Left renal pelvis (tissue), 4 donors: ENCODE results near the gene CNTRL. TPM values are rescaled to one million over a fixed set of nuclear protein-coding genes. Genes with fewer than 3 reads are reported as not detected.
"Not testable (repeated sequence)": the region's sequence is repeated elsewhere in the genome, so short reads cannot be mapped to it uniquely, and the experiment has no call there.

Source experiments
- DNase-seq, 4 donors: peaks; one replicate each; pipeline ENCODE4 v3.0.0-alpha.2; 2013; ENCODE audit warnings: low read depth in 4 of 4, low spot score in 3 of 4
- polyA plus RNA-seq, 4 donors: library from polyadenylated mRNA; unstranded; fragments of 120-200 nt; gene quantifications; one replicate each; pipeline ENCODE4 v1.2.1, GENCODE V29; 2013; ENCODE audit not compliant: insufficient read length in 4 of 4

The CNTRL gene
- polyA plus RNA-seq, 4 donors = 30.4 to 36.7 (median 32.7) TPM

DNA sequence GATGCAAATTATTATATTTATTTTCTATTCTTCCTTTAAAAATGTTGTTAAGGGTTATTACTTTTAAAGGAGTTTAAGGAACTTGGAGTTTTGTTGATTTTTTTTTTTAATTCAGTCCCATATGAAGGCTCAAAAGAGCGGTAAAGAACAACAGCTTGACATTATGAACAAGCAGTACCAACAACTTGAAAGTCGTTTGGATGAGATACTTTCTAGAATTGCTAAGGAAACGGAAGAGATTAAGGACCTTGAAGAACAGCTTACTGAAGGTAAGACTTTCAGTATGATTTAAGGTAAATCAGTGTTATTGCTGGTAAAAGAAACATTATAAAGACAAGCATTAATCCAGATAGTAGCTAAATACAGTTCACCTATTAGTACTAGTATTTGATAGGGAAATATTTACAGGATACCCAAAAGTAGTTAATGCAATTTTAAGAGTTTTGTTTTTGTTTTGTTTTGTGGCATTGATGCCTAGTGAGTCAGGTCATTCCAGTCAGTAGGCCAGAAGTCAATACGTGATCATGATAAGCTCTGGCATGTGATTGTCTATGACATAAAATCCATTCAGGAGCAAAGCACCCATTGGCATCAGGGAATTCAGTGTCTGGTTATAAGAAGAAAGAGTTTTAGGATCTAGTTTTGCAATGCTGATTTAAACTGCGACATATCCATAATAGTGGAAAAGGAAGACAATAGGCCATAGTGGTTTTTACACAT lies 49.2 kb downstream of the CNTRL start:
- no peak for DNase-seq

DNA sequence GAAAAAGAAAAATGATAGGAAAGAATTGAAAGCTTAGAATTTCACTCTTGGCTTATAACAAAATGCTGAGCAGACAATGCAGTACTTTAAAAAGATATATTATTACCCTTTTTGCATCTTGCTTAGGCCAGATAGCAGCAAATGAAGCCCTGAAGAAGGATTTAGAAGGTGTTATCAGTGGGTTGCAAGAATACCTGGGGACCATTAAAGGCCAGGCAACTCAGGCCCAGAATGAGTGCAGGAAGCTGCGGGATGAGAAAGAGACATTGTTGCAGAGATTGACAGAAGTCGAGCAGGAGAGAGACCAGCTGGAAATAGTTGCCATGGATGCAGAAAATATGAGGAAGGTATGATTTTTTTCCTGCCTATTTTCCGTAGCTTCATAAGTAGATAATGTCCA lies 50.8 kb downstream of the CNTRL start:
- no peak for DNase-seq

DNA sequence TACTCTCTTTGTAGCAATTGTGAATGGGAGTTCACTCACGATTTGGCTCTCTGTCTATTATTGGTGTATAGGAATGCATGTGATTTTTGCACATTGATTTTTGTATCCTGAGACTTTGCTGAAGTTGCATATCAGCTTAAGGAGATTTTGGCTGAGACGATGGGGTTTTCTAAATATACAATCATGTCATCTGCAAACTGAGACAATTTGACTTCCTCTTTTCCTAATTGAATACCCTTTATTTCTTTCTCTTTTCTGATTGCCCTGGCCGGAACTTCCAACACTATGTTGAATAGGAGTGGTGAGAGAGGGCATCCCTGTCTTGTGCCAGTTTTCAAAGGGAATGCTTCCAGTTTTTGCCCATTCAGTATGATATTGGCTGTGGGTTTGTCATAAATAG lies 54.6 kb downstream of the CNTRL start:
- DNase-seq = not testable (repeated sequence)

DNA sequence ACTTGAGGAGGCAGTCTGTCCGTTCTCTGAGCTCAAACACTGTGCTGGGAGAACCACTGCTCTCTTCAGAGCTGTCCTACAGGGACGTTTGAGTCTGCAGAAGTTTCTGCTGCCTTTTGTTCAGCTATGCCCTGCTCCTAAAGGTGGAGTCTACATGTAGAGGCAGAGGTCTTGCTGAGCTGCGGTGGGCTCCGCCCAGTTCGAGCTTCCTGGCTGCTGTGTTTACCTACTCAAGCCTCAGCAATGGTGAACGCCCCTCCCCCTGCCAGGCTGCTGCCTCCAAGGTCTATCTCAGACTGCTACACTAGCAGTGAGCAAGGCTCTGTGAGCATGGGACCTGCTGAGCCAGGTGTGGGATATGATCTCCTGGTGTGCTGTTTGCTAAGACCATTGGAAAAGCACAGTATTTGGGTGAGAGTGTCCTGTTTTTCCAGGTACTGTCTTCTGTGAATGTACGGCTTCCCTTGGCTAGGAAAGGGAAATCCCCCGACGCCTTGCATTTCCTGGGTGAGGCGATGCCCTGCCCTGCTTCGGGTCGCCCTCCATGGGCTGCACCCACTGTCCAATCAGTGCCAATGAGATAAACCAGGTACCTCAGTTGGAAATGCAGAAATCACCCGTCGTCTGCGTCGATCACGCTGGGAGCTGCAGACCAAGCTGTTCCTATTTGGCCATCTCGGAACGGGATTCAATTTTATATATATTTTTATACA lies 58.5 kb downstream of the CNTRL start:
- no peak for DNase-seq

DNA sequence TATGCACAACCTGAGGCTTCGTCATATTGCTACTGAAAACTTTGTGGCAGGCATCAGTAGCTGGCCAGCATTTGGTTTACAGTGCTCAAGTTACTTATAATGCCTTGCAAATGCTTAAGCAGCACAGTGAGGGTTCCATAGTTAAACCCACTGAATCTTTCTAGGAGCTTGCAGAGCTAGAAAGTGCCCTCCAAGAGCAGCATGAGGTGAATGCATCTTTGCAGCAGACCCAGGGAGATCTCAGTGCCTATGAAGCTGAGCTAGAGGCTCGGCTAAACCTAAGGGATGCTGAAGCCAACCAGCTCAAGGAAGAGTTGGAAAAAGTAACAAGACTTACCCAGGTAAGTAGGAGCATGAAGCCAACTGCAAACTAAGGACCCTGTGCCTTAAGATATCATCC lies 60.9 kb downstream of the CNTRL start:
- DNase-seq = no peak

DNA sequence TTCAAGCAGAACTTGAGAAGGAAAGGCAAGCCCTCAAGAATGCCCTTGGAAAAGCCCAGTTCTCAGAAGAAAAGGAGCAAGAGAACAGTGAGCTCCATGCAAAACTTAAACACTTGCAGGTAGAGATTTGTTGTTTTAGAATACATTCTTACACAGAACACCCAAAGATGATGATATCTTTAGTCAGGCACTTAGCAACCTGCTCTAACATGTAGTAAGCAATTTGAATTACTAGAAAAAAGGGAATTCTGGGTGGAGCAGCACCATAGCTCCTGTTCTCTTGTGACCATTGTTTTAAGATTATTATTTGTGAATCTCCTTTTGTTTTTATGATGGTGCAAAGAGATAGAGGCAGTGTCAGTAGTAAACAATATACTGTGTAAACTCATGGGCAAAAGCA lies 63.8 kb downstream of the CNTRL start:
- DNase-seq = no peak

DNA sequence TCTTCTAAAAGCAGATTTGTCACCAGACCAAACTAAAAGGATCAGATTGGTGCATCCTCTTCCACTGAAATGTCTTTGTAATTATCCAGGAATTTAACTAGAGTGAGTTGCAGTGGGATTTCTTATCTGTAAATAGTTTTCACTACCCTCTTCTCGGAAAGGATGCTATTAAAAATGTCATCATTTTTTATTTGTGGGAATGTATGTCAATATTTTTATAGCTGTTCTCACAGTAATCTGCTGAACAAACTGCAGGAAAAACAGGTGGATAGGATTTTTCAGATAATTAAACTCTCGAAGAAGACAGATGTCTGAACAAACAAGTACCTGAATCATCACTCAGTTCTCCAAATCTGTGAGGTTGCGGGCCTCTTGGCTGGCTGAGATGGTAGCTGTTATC lies 64.2 kb downstream of the CNTRL start:
- no peak for DNase-seq

DNA sequence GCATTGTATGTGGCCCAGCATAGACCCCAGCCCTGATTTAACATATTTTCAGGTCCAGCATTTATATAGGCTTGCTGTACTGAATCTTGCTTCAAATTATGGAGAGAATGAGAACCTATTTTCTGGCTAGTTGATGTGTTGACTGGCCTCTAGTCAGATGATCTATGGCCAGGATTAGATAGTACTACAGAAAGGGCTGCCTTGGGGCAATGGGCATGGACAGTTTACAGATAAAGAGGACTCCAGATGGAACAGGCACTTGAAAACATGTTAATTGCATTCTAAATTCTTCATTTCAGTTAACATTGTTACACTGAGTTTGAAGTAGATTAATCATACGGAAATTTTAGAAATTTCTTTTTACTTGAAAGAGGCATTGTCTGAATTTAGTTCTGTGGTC lies 65.4 kb downstream of the CNTRL start:
- no peak for DNase-seq

DNA sequence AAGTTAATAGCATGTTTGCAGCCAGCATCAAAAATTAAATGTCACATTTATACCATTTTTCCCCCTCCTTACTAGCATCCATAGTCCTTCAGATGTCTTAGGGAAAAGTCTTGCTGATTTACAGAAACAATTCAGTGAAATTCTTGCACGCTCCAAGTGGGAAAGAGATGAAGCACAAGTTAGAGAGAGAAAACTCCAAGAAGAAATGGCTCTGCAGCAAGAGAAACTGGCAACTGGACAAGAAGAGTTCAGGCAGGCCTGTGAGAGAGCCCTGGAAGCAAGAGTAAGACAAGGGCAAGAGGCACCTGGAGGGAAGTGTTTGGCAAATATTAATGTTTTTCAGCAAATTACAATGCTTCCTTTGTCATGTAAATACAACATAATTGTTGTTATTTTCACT lies 66.6 kb downstream of the CNTRL start:
- DNase-seq = no peak

DNA sequence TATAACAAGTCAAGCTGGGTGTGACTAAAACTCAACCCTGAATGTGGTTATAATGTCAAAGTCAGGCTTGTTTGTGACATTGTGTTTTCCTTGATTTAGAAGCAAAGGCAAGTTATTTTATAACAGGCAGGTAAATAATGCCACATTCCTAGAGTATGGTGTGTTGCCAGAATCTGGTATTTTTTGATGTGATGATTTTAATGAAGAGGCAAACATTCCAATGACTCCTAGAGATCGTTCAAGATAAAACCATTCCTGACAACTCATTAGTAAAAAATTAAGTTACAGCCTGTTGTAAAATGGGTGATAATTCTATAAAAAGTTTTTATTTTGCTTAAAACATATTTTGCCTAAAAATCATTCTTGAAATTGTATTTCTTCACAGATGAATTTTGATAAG lies 67.0 kb downstream of the CNTRL start:
- DNase-seq = no peak

DNA sequence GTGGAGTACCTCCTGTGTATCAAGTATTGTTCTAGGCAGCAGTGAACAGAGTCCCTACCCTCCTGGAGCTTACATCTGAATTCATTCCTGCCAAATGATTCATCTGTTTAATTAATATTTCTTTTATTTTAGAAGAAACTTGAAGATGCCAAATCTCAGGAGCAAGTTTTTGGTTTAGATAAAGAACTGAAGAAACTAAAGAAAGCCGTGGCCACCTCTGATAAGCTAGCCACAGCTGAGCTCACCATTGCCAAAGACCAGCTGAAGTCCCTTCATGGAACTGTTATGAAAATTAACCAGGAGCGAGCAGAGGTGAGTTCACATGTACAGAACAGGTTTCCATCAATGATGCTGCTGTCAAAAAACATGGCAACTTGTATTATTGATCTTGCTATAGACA lies 69.0 kb downstream of the CNTRL start:
- DNase-seq = no peak

DNA sequence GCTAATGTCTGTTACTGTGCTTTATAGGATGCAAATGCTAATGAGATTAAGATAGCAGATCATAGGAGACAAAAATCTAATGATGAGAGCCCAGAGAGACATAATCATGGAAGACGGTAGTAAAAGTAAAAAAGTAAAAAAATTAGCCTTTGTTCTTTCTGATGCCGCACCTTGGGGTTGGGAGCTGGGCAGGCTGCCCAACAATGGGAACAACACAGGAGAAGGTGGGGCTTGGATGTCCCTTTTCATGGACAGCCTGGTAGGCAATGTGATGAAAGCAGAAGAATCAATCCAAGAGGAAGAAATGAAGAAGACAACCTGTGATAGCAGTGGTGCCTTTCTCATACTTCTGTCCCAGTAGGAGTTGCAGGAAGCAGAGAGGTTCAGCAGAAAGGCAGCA lies 69.7 kb downstream of the CNTRL start:
- DNase-seq = no peak

DNA sequence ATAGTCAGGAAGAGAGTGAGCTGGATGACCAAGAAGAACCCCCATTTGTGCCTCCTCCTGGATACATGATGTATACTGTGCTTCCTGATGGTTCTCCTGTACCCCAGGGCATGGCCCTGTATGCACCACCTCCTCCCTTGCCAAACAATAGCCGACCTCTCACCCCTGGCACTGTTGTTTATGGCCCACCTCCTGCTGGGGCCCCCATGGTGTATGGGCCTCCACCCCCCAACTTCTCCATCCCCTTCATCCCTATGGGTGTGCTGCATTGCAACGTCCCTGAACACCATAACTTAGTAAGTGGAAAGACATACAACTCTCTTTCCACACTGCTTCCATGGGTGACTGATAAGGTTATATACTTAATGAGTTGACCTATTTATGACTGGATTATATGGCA lies 75.4 kb downstream of the CNTRL start:
- DNase-seq = no peak

DNA sequence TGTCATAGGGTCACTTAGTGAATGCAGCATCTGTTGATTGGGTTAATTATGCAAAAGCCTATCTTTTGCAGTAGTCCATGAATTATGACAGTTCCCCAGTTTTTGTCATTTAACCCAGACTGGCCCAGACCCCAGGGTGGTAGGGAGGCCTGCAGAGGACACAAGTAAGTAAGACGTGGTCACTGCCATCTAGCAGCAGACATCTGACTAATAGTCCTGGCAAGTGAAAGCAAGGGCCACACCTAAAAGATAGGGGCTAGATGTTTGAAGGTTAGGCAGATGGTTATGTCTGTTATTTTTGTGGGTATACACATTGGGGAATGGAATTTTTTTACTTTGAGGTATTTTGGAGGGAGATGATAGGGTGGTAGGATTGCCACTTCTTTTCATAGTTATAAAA lies 78.9 kb downstream of the CNTRL start:
- no peak for DNase-seq

DNA sequence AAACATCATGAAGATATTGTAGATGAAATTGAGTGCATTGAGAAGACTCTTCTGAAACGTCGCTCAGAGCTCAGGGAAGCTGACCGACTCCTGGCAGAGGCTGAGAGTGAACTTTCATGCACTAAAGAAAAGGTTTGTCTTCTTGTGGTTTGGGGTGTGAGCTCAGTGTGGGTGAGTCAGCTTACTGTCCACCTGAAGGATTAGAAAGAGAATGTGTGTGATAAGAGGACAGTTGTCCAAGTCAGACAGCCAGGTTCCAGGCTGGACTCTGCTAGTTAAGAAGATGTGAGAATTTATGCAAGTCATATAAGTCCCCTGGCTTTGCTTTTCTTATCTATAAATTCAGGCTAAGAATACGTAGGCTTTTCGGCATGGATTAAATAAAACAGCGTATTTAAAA lies 80.0 kb downstream of the CNTRL start:
- no peak for DNase-seq

DNA sequence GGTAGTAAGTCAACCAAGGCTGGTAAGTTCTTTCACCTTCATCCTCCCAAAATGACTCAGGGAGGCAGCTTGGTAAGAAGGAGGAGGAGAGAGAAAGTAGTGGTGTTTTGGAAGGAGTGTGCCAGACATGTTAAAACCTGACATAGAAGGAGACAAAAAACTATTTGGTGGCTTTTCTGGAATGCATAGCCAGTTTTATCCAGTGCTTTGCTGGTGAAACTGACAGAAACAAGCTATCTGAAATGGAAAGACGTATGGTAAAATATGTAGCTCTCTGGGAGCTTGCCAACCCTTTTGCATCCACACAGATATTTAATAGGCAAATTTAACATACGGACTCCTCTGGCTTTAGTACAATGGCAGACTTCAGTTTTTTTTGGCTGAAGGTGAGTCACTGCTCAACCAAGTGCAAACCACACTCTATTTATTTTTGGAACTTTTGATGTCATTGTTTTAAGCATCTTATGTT lies 81.5 kb downstream of the CNTRL start:
- no peak for DNase-seq

DNA sequence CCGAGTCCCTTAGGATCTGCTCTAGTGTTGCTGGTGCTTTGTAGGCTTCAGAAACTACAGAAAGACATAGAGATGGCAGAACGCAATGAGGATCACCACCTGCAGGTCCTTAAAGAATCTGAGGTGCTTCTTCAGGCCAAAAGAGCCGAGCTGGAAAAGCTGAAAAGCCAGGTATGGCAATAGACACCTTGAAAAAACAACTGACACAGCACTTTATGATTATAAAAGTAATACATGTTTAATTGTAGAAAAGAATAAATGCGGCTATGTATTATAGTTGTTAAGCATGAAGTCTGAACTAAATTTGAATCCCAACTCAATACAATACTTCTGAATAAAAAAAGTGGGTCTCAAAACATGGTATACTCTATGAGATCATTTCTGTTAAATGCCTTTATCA lies 83.2 kb downstream of the CNTRL start:
- DNase-seq = no peak

DNA sequence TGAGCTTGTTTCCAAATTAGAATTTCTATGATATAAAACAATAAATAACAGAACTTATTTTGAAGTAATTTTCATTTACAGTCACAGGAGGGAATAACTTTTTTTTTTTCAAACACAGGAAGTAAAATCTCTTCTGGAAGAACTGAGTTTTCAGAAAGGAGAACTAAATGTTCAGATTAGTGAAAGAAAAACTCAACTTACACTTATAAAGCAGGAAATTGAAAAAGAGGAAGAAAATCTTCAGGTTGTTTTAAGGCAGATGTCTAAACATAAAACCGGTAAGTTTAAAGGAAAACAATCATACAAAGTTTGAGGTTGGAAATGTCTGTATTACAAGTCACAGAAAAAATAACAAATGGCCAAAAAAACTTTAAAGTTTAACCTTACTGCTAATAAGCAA lies 85.3 kb downstream of the CNTRL start:
- no peak for DNase-seq

DNA sequence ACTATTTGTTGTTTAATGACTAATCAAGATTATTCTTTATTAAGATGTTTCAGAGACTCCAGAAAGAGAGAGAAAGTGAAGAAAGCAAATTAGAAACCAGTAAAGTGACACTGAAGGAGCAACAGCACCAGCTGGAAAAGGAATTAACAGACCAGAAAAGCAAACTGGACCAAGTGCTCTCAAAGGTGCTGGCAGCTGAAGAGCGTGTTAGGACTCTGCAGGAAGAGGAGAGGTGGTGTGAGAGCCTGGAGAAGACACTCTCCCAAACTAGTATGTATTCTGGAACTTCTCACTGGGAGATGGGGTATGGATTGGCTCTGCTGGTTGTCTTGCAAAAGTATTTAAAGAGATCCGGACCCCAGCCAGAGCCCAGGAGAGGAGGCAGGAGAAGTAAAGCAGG lies 93.3 kb downstream of the CNTRL start:
- DNase-seq = no peak

DNA sequence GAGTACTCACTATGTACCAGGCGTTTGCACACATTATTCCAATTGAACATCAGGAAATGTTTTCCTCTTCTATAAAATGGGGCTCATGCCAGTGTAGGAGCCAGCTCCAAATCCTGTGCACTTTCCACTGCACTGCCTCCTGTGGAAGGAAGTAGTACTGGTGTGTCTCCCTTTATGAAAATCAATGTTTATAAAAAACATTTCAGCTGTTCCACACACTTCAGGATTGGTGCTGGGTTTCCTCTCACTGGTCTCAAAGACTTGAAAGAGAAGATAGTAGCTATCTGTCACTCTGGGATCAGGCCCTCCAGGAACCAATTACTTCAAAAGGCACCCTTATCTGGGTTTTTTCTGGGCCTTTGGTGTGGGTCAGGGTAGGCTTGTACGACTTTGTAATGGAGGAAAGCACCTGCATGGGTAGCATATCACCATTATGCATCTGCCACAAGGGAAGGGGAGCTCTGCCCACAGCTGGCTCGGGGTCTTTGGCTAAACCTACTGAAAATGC lies 94.4 kb downstream of the CNTRL start:
- no peak for DNase-seq

DNA sequence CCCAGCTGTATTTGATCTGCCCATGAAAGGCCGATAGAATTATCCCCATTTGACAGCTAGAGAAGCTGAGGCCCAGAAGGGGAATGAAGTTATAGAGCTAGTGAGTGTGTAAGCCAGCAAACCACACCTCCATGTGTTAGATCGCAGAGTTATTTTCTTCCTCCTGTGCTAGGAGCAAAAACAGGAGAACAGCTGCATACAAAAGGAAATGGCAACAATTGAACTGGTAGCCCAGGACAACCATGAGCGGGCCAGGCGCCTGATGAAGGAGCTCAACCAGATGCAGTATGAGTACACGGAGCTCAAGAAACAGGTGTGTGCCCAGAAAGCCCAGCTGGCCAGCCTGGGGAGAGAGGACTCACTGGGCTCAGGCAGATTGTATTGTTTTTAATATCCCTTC lies 96.5 kb downstream of the CNTRL start:
- no peak for DNase-seq
